NT2/D1 (cell line): ENCODE data around the gene ATOSA.

Experiments
- SUZ12 ChIP-seq: IDR thresholded peaks from 2 replicates; pipeline ENCODE4 v1.6.1; 2011; ENCODE audit not compliant: insufficient read length, insufficient read depth; ENCODE audit errors: extremely low read depth
- YY1 ChIP-seq: IDR thresholded peaks from 2 replicates; pipeline ENCODE4 v1.6.1; 2011; ENCODE audit not compliant: insufficient read length, insufficient read depth
- ZNF274 ChIP-seq: IDR thresholded peaks from 2 replicates; pipeline ENCODE4 v1.6.1; 2011; ENCODE audit warnings: mild to moderate bottlenecking, low read depth, low read length

DNA sequence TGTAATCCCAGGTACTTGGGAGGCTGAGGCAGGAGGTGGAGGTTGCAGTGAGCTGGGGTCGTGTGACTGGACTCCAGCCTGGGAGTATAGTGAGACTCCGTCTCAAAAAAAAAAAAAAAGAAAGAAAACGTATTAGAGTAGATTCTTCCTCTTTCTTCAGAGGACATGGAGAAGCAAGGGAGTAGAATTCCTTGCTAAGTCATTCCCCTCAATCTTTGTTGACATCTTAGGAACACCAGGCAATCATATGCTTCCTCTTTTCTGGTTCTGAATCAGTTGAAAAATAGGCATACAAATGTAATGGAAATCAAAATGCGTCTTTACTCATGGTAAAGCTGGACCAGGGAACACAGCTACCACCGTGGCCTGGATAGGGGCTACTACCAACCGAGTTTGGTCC, 38.3 kb upstream of the ATOSA start:
- TF ChIP-seq YY1 (no peak), ZNF274 (no peak), SUZ12 (no peak)
